HG03097 (cell line): ENCODE measurements around the gene GPATCH4.

Source experiments
- ATAC-seq: cut with Tn5 transposase; IDR thresholded peaks from one replicate; pipeline ENCODE4 v1.9.1; 2021; ENCODE audit not compliant: unreplicated experiment, low FRiP score

GPATCH4 gene

GRCh38 chr1:156551869-156552268, 49.4 kb downstream of the GPATCH4 start:
- no peak for ATAC-seq

GRCh38 chr1:156551066-156551643, 50.1 kb downstream of the GPATCH4 start:
- ATAC-seq: no peak

GRCh38 chr1:156550346-156550745, 50.9 kb downstream of the GPATCH4 start:
- ATAC-seq: no peak

GRCh38 chr1:156549831-156550230, 51.4 kb downstream of the GPATCH4 start:
- no peak for ATAC-seq

DNA sequence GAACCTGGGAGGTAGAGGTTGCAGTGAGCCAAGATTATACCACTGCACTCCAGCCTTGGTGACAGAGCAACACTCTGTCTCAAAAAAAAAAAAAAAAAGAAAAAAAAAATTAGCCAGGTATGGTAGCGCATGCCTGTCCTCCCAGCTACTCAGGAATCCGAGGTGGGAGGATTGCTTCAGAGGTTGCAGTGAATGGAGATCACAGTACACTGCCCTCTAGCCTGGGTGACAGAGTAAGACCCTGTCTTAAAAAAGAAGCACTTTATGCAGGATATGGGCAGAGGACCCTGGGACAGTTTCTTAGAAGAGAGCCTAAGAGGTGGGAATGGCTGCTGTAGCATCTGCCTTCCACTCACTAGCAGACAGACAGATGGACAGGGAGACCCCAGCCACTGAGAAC, 51.9 kb downstream of the GPATCH4 start:
- ATAC-seq: no peak

DNA sequence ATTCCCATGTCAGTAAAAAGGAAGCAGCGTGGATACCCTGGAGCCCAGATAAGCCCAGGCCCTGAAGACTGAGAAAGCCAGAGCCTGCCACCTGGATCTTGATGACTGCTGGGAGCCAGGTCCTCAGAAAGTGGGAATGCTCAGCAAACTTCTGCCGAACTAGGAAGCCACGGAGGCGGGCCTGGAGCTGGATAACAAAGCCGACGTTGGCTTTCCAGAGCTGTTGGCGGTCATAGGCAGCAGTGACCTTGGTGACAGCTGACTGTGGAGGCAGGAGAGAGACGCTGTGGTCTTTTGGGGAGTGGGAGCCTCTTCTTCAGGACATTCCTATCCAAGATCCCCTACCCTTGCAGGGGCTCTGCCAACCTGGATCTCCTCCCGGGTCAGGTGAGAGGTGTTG, 53.3 kb downstream of the GPATCH4 start:
- ATAC-seq: no peak

DNA sequence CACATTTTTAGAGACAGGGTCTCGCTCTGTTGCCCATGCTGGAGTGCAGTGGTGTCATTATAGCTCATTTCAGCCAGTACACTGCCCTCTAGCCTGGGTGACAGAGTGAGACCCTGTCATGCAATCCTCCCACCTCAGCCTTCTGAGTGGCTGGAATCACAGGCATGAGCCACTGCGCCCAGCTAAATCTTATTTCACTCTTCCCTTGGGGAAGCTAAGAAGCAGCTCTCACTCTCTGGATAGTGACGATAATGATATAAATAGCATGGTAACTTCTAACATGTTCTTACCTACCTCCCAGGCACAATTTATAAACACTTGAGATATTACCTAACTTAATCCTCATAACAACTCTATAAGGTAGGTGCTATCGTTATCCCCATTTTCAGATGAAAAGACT, 53.8 kb downstream of the GPATCH4 start:
- ATAC-seq: no peak

DNA sequence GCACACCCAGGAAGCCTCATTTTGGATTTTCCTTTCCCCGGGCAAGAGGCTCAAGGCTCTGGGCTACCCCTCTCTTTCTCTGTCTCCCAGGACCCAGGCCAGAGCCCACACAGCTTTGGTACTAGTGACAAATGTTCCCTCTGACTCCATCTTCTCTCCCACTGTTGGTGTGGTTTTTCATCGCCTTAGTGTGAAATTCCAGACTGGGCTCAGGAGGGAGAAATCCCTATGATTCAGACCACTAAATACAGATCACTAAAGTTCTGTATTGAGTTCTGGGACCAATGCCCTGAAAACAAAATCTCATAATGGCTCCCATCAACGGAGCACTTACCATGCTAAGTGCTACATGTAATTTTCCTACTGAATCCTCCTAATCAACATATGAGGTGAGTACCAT, 55.0 kb downstream of the GPATCH4 start:
- no peak for ATAC-seq

DNA sequence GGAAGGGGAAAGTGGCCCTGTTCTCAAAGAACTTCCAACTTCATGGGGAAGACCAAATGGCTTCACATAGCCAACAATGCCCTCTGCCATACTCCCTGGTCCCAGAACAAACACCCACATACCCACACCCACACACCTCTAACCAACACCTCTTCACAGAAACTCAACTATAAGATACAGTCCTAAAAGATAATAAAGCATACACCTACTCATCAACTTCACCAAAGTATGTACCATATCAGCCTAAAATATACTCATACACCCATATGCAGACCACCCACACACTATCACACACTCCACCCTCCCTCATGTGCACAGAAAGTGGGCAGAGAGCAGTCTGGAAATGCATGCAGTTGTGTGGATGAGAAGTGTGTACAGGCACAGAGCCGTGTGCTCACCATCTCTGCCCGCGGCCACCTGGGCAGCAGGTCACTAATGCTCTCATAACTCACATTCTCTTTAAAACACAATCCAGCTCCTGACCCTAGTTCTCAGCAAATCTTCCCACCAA, 56.6 kb downstream of the GPATCH4 start:
- ATAC-seq: no peak
